ENCODE data around the gene DCC. TPM values are rescaled to one million over a fixed set of nuclear protein-coding genes. Genes with fewer than 3 reads are reported as not detected.

DCC gene
- total and polyA plus RNA-seq, 2 of the 8 experiments (the other 6 are each of a cell fraction or from before 2014, with no cell fraction given): 0.14 to 1.4 TPM

DNA sequence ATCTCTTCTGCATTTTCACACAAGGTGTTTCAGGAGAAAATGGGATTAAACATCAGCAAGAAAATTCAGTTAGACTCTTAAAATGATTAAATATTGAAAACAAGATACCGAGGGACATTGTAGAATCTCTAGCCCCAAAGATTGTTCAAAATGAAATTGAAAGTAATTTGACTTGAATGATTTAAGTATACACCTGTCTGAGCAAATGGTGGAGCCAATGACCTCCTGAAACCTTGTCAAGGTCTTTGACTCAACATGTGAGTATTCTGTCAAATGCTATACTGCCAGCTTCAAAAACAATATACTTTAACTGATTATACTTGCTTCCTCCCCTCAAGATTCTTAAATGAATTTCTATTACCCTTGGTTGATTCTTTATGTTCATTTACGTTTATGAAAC, 411.0 kb downstream of the DCC start:
- no peak overlapping the region for H2AK5ac ChIP-seq (ENCODE audit: low read depth, low read length)
- no peak overlapping the region for H3K27ac ChIP-seq (ENCODE audit: low read depth, low read length)
- no peaks in the 10 kb centered on the region for H3K27me3 ChIP-seq (replicated peaks in 1 of 4; ENCODE audit: control insufficient read depth in 3 of 4, extremely low read depth in 1 of 4, insufficient read depth in 3 of 4, low read length in 3 of 4)
- H3K79me2 ChIP-seq (ENCODE audit: control insufficient read depth in 1 of 2, insufficient read depth in 2 of 2, low read length in 2 of 2): no peaks in the 10 kb centered on the region
- no peak overlapping the region for H3K9ac ChIP-seq (replicated peaks in 1 of 4; ENCODE audit: extremely low read depth in 1 of 4, low read depth in 3 of 4, low read length in 3 of 4)
- no peak overlapping the region for H3K4ac ChIP-seq (replicated peaks; ENCODE audit: insufficient read length, low read depth, low read length)
- H3K79me1 ChIP-seq (ENCODE audit: low read depth, low read length): no peaks in the 10 kb centered on the region
- H4K91ac ChIP-seq (replicated peaks; ENCODE audit: insufficient read length, low read length): no peak overlapping the region
- H3K14ac ChIP-seq (ENCODE audit: insufficient read length): no peak overlapping the region
- H2BK12ac ChIP-seq (ENCODE audit: low read depth, low read length): no peak overlapping the region
- H4K5ac ChIP-seq (ENCODE audit: insufficient read length, low read depth, low read length): no peak overlapping the region
- no peak overlapping the region for H2BK120ac ChIP-seq (replicated peaks; ENCODE audit: low read depth, low read length)
- CTCF ChIA-PET (ENCODE audit: partially characterized antibody): no interaction called here
- no peak overlapping the region for H3K56ac ChIP-seq (replicated peaks; ENCODE audit: insufficient read length, low read depth, low read length)
- POLR2A ChIA-PET (ENCODE audit: partially characterized antibody): no interaction called here
- no peaks in the 10 kb centered on the region for H3K9me3 ChIP-seq (ENCODE audit: insufficient read depth in 2 of 2, low read depth in 1 of 2, low read length in 1 of 2)
- no peaks in the 10 kb centered on the region for H3K36me3 ChIP-seq (ENCODE audit: control insufficient read depth in 2 of 4, insufficient read depth in 4 of 4, low read length in 3 of 4)
- no peaks in the 10 kb centered on the region for H4K20me1 ChIP-seq (replicated peaks in 1 of 2; ENCODE audit: control insufficient read depth in 1 of 2, insufficient read depth in 2 of 2, low read length in 2 of 2)
- FAIRE-seq (no peak), DNase-seq (ENCODE audit: low read depth in 1 of 2, low spot score in 2 of 2) (no peak)
- no peaks in the 10 kb centered on the region for H3K4me1 ChIP-seq (replicated peaks in 1 of 4; ENCODE audit: control insufficient read depth in 3 of 4, insufficient read depth in 4 of 4, low read length in 3 of 4)
- H4K8ac ChIP-seq (ENCODE audit: extremely low read depth, insufficient read depth, low read length): no peak overlapping the region
- no peak overlapping the region for H2BK5ac ChIP-seq (ENCODE audit: low read depth, low read length)
- H3K4me2 ChIP-seq (ENCODE audit: insufficient read depth in 1 of 2, low read depth in 2 of 2, low read length in 2 of 2): no peak overlapping the region
- no peak overlapping the region for H2BK20ac ChIP-seq (ENCODE audit: low read length)
- no peak overlapping the region for H3K18ac ChIP-seq (ENCODE audit: extremely low read depth, low read length)
- 86% methylated on average over 2 of the region's 2 CpGs; no CpG with 5 or more reads in 1 of the 2 experiments for WGBS, 2 experiments (ENCODE audit: extremely low coverage in 1 of 2, insufficient coverage in 1 of 2, insufficient read length in 1 of 2, insufficient replicate concordance in 2 of 2, low coverage in 1 of 2, low lambda C conversion rate in 2 of 2, missing lambda C conversion rate in 1 of 2)
- H3K23ac ChIP-seq (ENCODE audit: insufficient read length): no peak overlapping the region
- no peak overlapping the region for H3K4me3 ChIP-seq (ENCODE audit: extremely low read depth in 1 of 4, insufficient read depth in 2 of 4, low read depth in 3 of 4, low read length in 4 of 4)
- no peak overlapping the region for H2BK15ac ChIP-seq (ENCODE audit: low read length)
- no peaks in the 10 kb centered on the region for H3K23me2 ChIP-seq (ENCODE audit: low read depth, low read length)
- no peak overlapping the region for H2AFZ ChIP-seq (ENCODE audit: low read length)
- TF ChIP-seq SIRT6 (IDR thresholded peaks at IDR 0.05; ENCODE audit: low read length) (no peak), HDAC2 (IDR thresholded peaks at IDR 0.05; ENCODE audit: borderline replicate concordance in 1 of 2, low read depth in 2 of 2, low read length in 2 of 2) (no peak), E2F6 (IDR thresholded peaks at IDR 0.05) (no peak), EZH2 (IDR thresholded peaks at IDR 0.05; ENCODE audit: low read depth, low read length, severe bottlenecking) (no peak), POU5F1 (IDR thresholded peaks at IDR 0.05; ENCODE audit: low read depth, low read length) (no peak), TEAD4 (IDR thresholded peaks at IDR 0.05; ENCODE audit: low read depth, low read length) (no peak), YY1 (IDR thresholded peaks at IDR 0.05; ENCODE audit: low read depth, low read length) (no peak), TBP (IDR thresholded peaks at IDR 0.05; ENCODE audit: low read depth, low read length) (no peak), SAP30 (IDR thresholded peaks at IDR 0.05; ENCODE audit: insufficient read depth, insufficient replicate concordance, low read length) (no peak), ASH2L (IDR thresholded peaks at IDR 0.05; ENCODE audit: low read length) (no peak), KDM4A (IDR thresholded peaks at IDR 0.05; ENCODE audit: low read depth, low read length, severe bottlenecking) (no peak), KDM1A (IDR thresholded peaks at IDR 0.05; ENCODE audit: borderline replicate concordance, low read length) (no peak)
- TF ChIP-seq, protein P1, sequence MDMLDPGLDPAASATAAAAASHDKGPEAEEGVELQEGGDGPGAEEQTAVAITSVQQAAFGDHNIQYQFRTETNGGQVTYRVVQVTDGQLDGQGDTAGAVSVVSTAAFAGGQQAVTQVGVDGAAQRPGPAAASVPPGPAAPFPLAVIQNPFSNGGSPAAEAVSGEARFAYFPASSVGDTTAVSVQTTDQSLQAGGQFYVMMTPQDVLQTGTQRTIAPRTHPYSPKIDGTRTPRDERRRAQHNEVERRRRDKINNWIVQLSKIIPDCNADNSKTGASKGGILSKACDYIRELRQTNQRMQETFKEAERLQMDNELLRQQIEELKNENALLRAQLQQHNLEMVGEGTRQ (IDR thresholded peaks at IDR 0.05; ENCODE audit: low read length): no peak

Measured in H1 (cell line).